Naive thymus-derived CD4-positive, alpha-beta T cell (primary cell): ENCODE results near the gene AKT3. TPM values are rescaled to one million over a fixed set of nuclear protein-coding genes. Genes with fewer than 3 reads are reported as not detected.

Experiments
- ATAC-seq: fragments of 150-1000 bp; cut with Tn5 transposase; 2 replicates; pipeline ENCODE4 v1.10.0; 2021; ENCODE audit warnings: mild to moderate bottlenecking, moderate library complexity
- CTCF ChIA-PET: fragments of 350-600 bp; sonication (Branson Sonifier 250); formaldehyde crosslinking; loops from one replicate; lab custom pipeline; 2021; ENCODE audit warnings: antibody characterized with exemption; lab: Charles Lee
- POLR2A ChIA-PET: fragments of 350-600 bp; sonication (Branson Sonifier 250); formaldehyde crosslinking; loops from one replicate; lab custom pipeline; 2021; ENCODE audit warnings: antibody characterized with exemption, inconsistent platforms; lab: Charles Lee
- DNase-seq, 9 donors: peaks; one replicate each; pipeline versions ENCODE4 v3.0.0 to v3.0.0-alpha.2; 2020 to 2022; ENCODE audit warnings: mixed read lengths in 1 of 9
- H3K27ac ChIP-seq: one replicate; pipeline ENCODE4 v1.7.0; 2013; ENCODE audit warnings: mild to moderate bottlenecking, low read depth, low read length, moderate library complexity
- H3K27me3 ChIP-seq, 2 donors: one replicate each; pipeline ENCODE4 v1.7.0; 2013; ENCODE audit warnings: low read length in 2 of 2, mild to moderate bottlenecking in 2 of 2, moderate library complexity in 2 of 2; ENCODE audit not compliant: control insufficient read depth in 2 of 2, insufficient read depth in 2 of 2
- H3K36me3 ChIP-seq, 3 experiments: 1 replicate in 2 of 3; 2 replicates in 1 of 3; pipeline ENCODE4 v1.7.0; 2013; ENCODE audit warnings: low read length in 3 of 3, mild to moderate bottlenecking in 3 of 3, moderate library complexity in 1 of 3; ENCODE audit not compliant: insufficient read depth in 3 of 3, control insufficient read depth in 2 of 3
- H3K4me1 ChIP-seq, 2 donors: one replicate each; pipeline ENCODE4 v1.7.0; 2013; ENCODE audit warnings: low read length in 2 of 2, mild to moderate bottlenecking in 2 of 2, moderate library complexity in 1 of 2; ENCODE audit not compliant: control insufficient read depth in 2 of 2, insufficient read depth in 2 of 2
- H3K4me3 ChIP-seq: 2 replicates; pipeline ENCODE4 v1.7.0; 2013; ENCODE audit warnings: mild to moderate bottlenecking, low read length
- H3K9me3 ChIP-seq, 3 experiments: 1 replicate in 2 of 3; 2 replicates in 1 of 3; pipeline ENCODE4 v1.7.0; 2013; ENCODE audit warnings: low read length in 3 of 3; ENCODE audit not compliant: control insufficient read depth in 2 of 3
- H3K27ac Mint-ChIP-seq, 9 donors: one replicate each; pipeline ENCODE4 v1.8.0; 2020 to 2022; ENCODE audit warnings: mixed read lengths in 9 of 9, mild to moderate bottlenecking in 8 of 9, moderate library complexity in 5 of 9, inconsistent platforms in 2 of 9
- H3K27me3 Mint-ChIP-seq, 5 donors: one replicate each; pipeline ENCODE4 v1.8.0; 2021 to 2022; ENCODE audit warnings: mixed read lengths in 5 of 5, mild to moderate bottlenecking in 1 of 5
- H3K36me3 Mint-ChIP-seq, 5 donors: one replicate each; pipeline ENCODE4 v1.8.0; 2020 to 2022; ENCODE audit warnings: mixed read lengths in 5 of 5, mild to moderate bottlenecking in 3 of 5, inconsistent platforms in 1 of 5
- H3K4me1 Mint-ChIP-seq, 7 donors: one replicate each; pipeline ENCODE4 v1.8.0; 2020 to 2022; ENCODE audit warnings: mixed read lengths in 7 of 7, mild to moderate bottlenecking in 3 of 7, inconsistent platforms in 1 of 7
- H3K4me3 Mint-ChIP-seq, 10 donors: one replicate each; pipeline ENCODE4 v1.8.0; 2020 to 2022; ENCODE audit warnings: mild to moderate bottlenecking in 10 of 10, mixed read lengths in 10 of 10, moderate library complexity in 6 of 10, inconsistent platforms in 2 of 10
- H3K9me3 Mint-ChIP-seq, 11 donors: one replicate each; pipeline ENCODE4 v1.8.0; 2020 to 2022; ENCODE audit warnings: mixed read lengths in 11 of 11, mild to moderate bottlenecking in 4 of 11, inconsistent platforms in 1 of 11, moderate library complexity in 1 of 11
- intact Hi-C, 2 donors: fragments of 100-400 bp; cut with micrococcal nuclease; formaldehyde crosslinking; loops; one replicate each; pipeline ENCODE4 v1.15.1; 2023
- polyA plus RNA-seq, 2 donors: library from polyadenylated mRNA; unstranded; fragments of 300-500 nt; fragmentation: Illumina TruSeq; gene quantifications; one replicate each; pipeline ENCODE4 v1.2.3, GENCODE V29; 2021
- total RNA-seq, 6 experiments: library from RNA in 5 of 6; stranded (reverse) in 5 of 6; gene quantifications; 1 replicate in 5 of 6; 2 replicates in 1 of 6; pipeline ENCODE4 v1.2.3 and lab custom pipeline; 2021 to 2026

Gene AKT3
- total and polyA plus RNA-seq, 7 experiments from 2014 or later: 1.6 to 123 (median 69.4) TPM

- H3K27me3 Mint-ChIP-seq: no peaks in the 10 kb centered on the region
- no peak overlapping the region for H3K27ac Mint-ChIP-seq
- H3K9me3 Mint-ChIP-seq: peaks cover 0 to 7% (median under 1%) of the 10 kb centered on the region in 11 donors
- H3K4me1 ChIP-seq: no peaks in the 10 kb centered on the region
- ChIA-PET CTCF (interaction anchor here (0.9 kb wide), 1 partner anchor 271 kb away, joined by 3 read pairs; no protein-coding TSS in a partner anchor), POLR2A (interaction anchor here (0.5 kb wide), 1 partner anchor 1230 kb away, joined by 3 read pairs; no protein-coding TSS in a partner anchor)
- peaks cover 0 to 6% (median 0%) of the 10 kb centered on the region in 7 donors for H3K4me1 Mint-ChIP-seq
- ATAC-seq (no peak), DNase-seq (no peak)
- no peak overlapping the region for H3K4me3 Mint-ChIP-seq
- H3K27ac ChIP-seq: no peak overlapping the region
- peaks cover 0 to 12% (median 5%) of the 10 kb centered on the region in 3 experiments for H3K36me3 ChIP-seq
- no peaks in the 10 kb centered on the region for H3K27me3 ChIP-seq
- H3K9me3 ChIP-seq: no peaks in the 10 kb centered on the region
- intact Hi-C loops: no loop called here
- H3K36me3 Mint-ChIP-seq: peaks cover 21 to 66% (median 60%) of the 10 kb centered on the region in 5 donors
- no peak overlapping the region for H3K4me3 ChIP-seq
These were observed 240.3 kb downstream of the AKT3 start for GRCh38 chr1:243609698-243610097.

GRCh38 chr1:243605604-243606003, 244.4 kb downstream of the AKT3 start:
- Mint-ChIP-seq H3K27ac (peak overlapping the region in 2 of 9 donors; percentile 32 to 78), H3K27me3 (no peaks in the 10 kb centered on the region), H3K4me1 (peaks cover 0 to 6% (median 3%) of the 10 kb centered on the region in 7 donors), H3K36me3 (peaks cover 22 to 84% (median 78%) of the 10 kb centered on the region in 5 donors), H3K9me3 (peaks cover 6 to 36% (median 15%) of the 10 kb centered on the region in 11 donors), H3K4me3 (no peak overlapping the region)
- H3K27ac ChIP-seq: no peak overlapping the region
- H3K9me3 ChIP-seq: peaks cover 0 to 7% (median 0%) of the 10 kb centered on the region in 3 experiments
- ATAC-seq (no peak), DNase-seq (no peak)
- H3K4me1 ChIP-seq: no peaks in the 10 kb centered on the region
- ChIA-PET POLR2A (no interaction called here), CTCF (no interaction called here)
- no peak overlapping the region for H3K4me3 ChIP-seq
- peaks cover 0 to 15% (median 5%) of the 10 kb centered on the region in 3 experiments for H3K36me3 ChIP-seq
- intact Hi-C loops: no loop called here
- no peaks in the 10 kb centered on the region for H3K27me3 ChIP-seq

DNA sequence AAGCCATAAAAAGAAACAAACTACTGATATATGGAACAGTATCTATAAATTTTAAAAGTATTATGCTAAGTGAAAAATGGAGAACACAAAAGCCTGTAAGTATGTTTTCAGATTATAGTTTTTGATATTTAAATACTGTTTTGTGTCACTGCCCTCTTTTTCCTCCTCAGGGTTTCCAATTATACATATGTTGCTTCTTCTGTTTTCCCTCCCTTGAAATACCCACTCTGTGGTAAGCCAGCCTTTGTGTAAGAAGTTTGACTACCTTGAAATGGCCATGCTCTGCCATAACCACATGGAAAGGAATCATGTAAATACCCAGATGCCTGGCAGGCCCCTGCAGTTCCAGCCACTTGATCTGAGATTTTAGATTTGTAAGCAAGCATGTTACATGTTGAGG, 248.3 kb downstream of the AKT3 start:
- H3K27ac ChIP-seq: no peak overlapping the region
- Mint-ChIP-seq H3K36me3 (peaks cover 20 to 55% (median 52%) of the 10 kb centered on the region in 5 donors), H3K9me3 (peaks cover 6 to 36% (median 15%) of the 10 kb centered on the region in 11 donors), H3K4me3 (no peak overlapping the region), H3K27me3 (no peaks in the 10 kb centered on the region), H3K4me1 (peaks cover 13 to 37% (median 19%) of the 10 kb centered on the region in 7 donors), H3K27ac (peak overlapping the region in 2 of 9 donors; percentile 17 to 29)
- DNase-seq (no peak), ATAC-seq (no peak)
- intact Hi-C loops: no loop called here
- POLR2A ChIA-PET: interaction anchor here (0.6 kb wide), 1 partner anchor 439 kb away, joined by 3 read pairs; no protein-coding TSS in a partner anchor
- H3K4me3 ChIP-seq: no peak overlapping the region
- no peaks in the 10 kb centered on the region for H3K27me3 ChIP-seq
- CTCF ChIA-PET: no interaction called here
- H3K36me3 ChIP-seq: peaks cover 0 to 3% (median 0%) of the 10 kb centered on the region in 3 experiments
- peaks cover 0 to 7% (median 0%) of the 10 kb centered on the region in 3 experiments for H3K9me3 ChIP-seq
- peaks cover 4 to 9% of the 10 kb centered on the region in 2 donors for H3K4me1 ChIP-seq

- Mint-ChIP-seq H3K9me3 (peaks cover 0 to 19% (median 8%) of the 10 kb centered on the region in 11 donors), H3K27ac (peak overlapping the region in 7 of 9 donors; percentile 4 to 80 (median 62)), H3K4me1 (peaks cover 18 to 48% (median 32%) of the 10 kb centered on the region in 7 donors), H3K36me3 (peaks cover 2 to 38% (median 33%) of the 10 kb centered on the region in 5 donors), H3K27me3 (no peaks in the 10 kb centered on the region), H3K4me3 (peak overlapping the region in 5 of 10 donors; percentile 1 to 67 (median 43))
- ATAC-seq: peak; percentile 73
- intact Hi-C loops: loop anchor here (5.0 to 10.0 kb wide), 7 partner anchors 249 to 854 kb away; partner anchors contain the start of genes ADSS2 (in 1 of the 2), CEP170 (in 1 of the 2), SDCCAG8 (in 1 of the 2) and ZBTB18 (in 1 of the 2)
- H3K9me3 ChIP-seq: peaks cover 0 to 5% (median 0%) of the 10 kb centered on the region in 3 experiments
- H3K27me3 ChIP-seq: no peaks in the 10 kb centered on the region
- no peak overlapping the region for H3K27ac ChIP-seq
- H3K36me3 ChIP-seq: peaks cover 0 to 3% (median 0%) of the 10 kb centered on the region in 3 experiments
- ChIA-PET CTCF (no interaction called here), POLR2A (no interaction called here)
- peaks cover 4 to 19% of the 10 kb centered on the region in 2 donors for H3K4me1 ChIP-seq
- H3K4me3 ChIP-seq: no peak overlapping the region
- peak in 7 of 9 donors; percentile 3 to 45 (median 31) for DNase-seq
These were observed 251.6 kb downstream of the AKT3 start for GRCh38 chr1:243598433-243598832.

- peaks cover 0 to 3% (median 0%) of the 10 kb centered on the region in 3 experiments for H3K36me3 ChIP-seq
- ChIA-PET POLR2A (no interaction called here), CTCF (no interaction called here)
- ATAC-seq (no peak), DNase-seq (no peak)
- H3K27ac ChIP-seq: no peak overlapping the region
- peaks cover 0 to 9% (median 5%) of the 10 kb centered on the region in 11 donors for H3K9me3 Mint-ChIP-seq
- H3K36me3 Mint-ChIP-seq: peaks cover 0 to 37% (median 32%) of the 10 kb centered on the region in 5 donors
- no peak overlapping the region for H3K4me3 ChIP-seq
- H3K27me3 ChIP-seq: no peaks in the 10 kb centered on the region
- H3K4me1 ChIP-seq: peaks cover 4 to 19% of the 10 kb centered on the region in 2 donors
- H3K27me3 Mint-ChIP-seq: no peaks in the 10 kb centered on the region
- peak overlapping the region in 1 of 10 donors; percentile 14 for H3K4me3 Mint-ChIP-seq
- H3K4me1 Mint-ChIP-seq: peaks cover 23 to 48% (median 32%) of the 10 kb centered on the region in 7 donors
- H3K9me3 ChIP-seq: peaks cover 0 to 4% (median 0%) of the 10 kb centered on the region in 3 experiments
- intact Hi-C loops: loop anchor here (2.0 to 10.0 kb wide), 8 partner anchors 177 to 855 kb away; partner anchors contain the start of genes ADSS2 (in 1 of the 2), CEP170 (in 1 of the 2), SDCCAG8 (in 1 of the 2) and ZBTB18 (in 1 of the 2)
- peak overlapping the region in 1 of 9 donors; percentile 55 for H3K27ac Mint-ChIP-seq
These were observed 252.7 kb downstream of the AKT3 start for GRCh38 chr1:243597383-243597782.

DNA sequence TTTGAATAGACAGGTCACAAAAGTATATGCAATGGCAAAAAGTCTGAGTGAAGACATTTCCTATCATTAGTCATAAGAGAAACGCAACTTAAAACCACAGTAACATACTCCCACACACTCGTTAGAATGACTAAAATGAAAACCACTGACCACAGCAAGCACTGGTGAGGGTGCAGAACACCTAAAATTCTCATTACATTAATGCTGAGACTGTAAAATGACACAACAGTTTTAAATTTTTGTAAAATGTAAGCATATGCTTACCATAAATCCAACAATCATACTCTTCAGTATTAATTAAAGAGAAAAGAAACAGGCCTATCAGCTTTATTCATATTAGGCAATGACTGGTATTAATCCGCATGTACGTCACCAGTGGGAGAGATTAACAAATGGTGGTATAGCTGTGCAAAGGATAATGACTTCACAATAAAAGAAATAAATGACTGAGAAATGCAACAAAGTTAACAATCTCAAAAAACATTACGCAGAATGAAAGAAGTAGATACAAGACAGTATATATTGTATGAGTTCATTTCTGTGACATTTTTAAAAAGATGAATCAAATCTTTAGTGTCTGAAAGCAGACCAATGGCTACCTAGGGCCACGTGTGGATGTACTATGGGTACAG, 253.5 kb downstream of the AKT3 start:
- DNase-seq: peak in 1 of 9 donors; percentile 36
- ChIA-PET CTCF (no interaction called here), POLR2A (no interaction called here)
- Histone ChIP-seq H3K4me1 (peaks cover 4 to 19% of the 10 kb centered on the region in 2 donors), H3K9me3 (no peaks in the 10 kb centered on the region), H3K27me3 (no peaks in the 10 kb centered on the region), H3K36me3 (no peaks in the 10 kb centered on the region), H3K4me3 (no peak overlapping the region), H3K27ac (no peak overlapping the region)
- Mint-ChIP-seq H3K4me1 (peaks cover 23 to 48% (median 32%) of the 10 kb centered on the region in 7 donors), H3K4me3 (peak overlapping the region in 4 of 10 donors; percentile 6 to 73 (median 44)), H3K36me3 (peaks cover 0 to 36% (median 28%) of the 10 kb centered on the region in 5 donors), H3K27ac (peak overlapping the region in 5 of 9 donors; percentile 28 to 89 (median 40)), H3K27me3 (no peaks in the 10 kb centered on the region), H3K9me3 (peaks cover 0 to 7% (median 2%) of the 10 kb centered on the region in 11 donors)
- peak; percentile 81 for ATAC-seq
- intact Hi-C loops: loop anchor here (1.0 to 10.0 kb wide), 9 partner anchors 8 to 856 kb away; partner anchors contain the start of genes ADSS2 (in 1 of the 2), CEP170 (in 1 of the 2), SDCCAG8 (in 1 of the 2) and ZBTB18 (in 1 of the 2)
